HEK293T (cell line): Measurements from ENCODE around the gene UBR1.
"Not testable (repeated sequence)": the region's sequence is repeated elsewhere in the genome, so short reads cannot be mapped to it uniquely, and the experiment has no call there.

Experiments
- CTCF ChIA-PET: fragments of 350-600 bp; formaldehyde crosslinking; extraction: SDS; loops from one replicate; lab custom pipeline; 2021; ENCODE audit warnings: antibody characterized with exemption, inconsistent platforms; lab: Yijun Ruan, JAX
- POLR2A ChIA-PET: fragments of 350-600 bp; formaldehyde crosslinking; extraction: SDS; loops from one replicate; lab custom pipeline; 2020; ENCODE audit warnings: antibody characterized with exemption, inconsistent platforms; lab: Yijun Ruan, JAX
- DNase-seq: peaks from one replicate; pipeline ENCODE4 v3.0.0; 2012; ENCODE audit warnings: mixed read lengths; ENCODE audit errors: extremely low spot score
- ARNT ChIP-seq: fragments of 450-650 bp; IDR thresholded peaks from 2 replicates; pipeline ENCODE4 v1.6.1; 2017; ENCODE audit warnings: mild to moderate bottlenecking
- BHLHE40 ChIP-seq: fragments of 450-650 bp; IDR thresholded peaks from 2 replicates; pipeline ENCODE4 v1.6.1; 2016; ENCODE audit warnings: mild to moderate bottlenecking, moderate library complexity, borderline replicate concordance
- CTBP1 ChIP-seq: fragments of 450-650 bp; IDR thresholded peaks from 2 replicates; pipeline ENCODE4 v1.6.1; 2016; ENCODE audit warnings: borderline replicate concordance
- ELF4 ChIP-seq: fragments of 450-650 bp; IDR thresholded peaks from 2 replicates; pipeline ENCODE4 v1.6.1; 2017; ENCODE audit warnings: antibody characterized with exemption
- FOXA1 ChIP-seq: fragments of 450-650 bp; IDR thresholded peaks from 2 replicates; pipeline ENCODE4 v1.6.1; 2016; ENCODE audit warnings: mild to moderate bottlenecking
- FOXK2 ChIP-seq: fragments of 450-650 bp; IDR thresholded peaks from 2 replicates; pipeline ENCODE4 v1.6.1; 2016; ENCODE audit warnings: mild to moderate bottlenecking
- FOXM1 ChIP-seq: fragments of 450-650 bp; IDR thresholded peaks from 2 replicates; pipeline ENCODE4 v1.6.1; 2017; ENCODE audit warnings: mild to moderate bottlenecking, borderline replicate concordance
- HDGF ChIP-seq: fragments of 450-650 bp; IDR thresholded peaks from 2 replicates; pipeline ENCODE4 v1.6.1; 2017; ENCODE audit warnings: antibody characterized with exemption, borderline replicate concordance
- L3MBTL2 ChIP-seq: fragments of 450-650 bp; conservative IDR thresholded peaks from 2 replicates; pipeline ENCODE4 v1.6.1; 2016; ENCODE audit warnings: mild to moderate bottlenecking
- LEF1 ChIP-seq: fragments of 450-650 bp; IDR thresholded peaks from 2 replicates; pipeline ENCODE4 v1.6.1; 2017; ENCODE audit warnings: mild to moderate bottlenecking, borderline replicate concordance
- NFRKB ChIP-seq: fragments of 450-650 bp; IDR thresholded peaks from 2 replicates; pipeline ENCODE4 v1.6.1; 2016; ENCODE audit warnings: mild to moderate bottlenecking, moderate library complexity
- SP1 ChIP-seq: fragments of 450-650 bp; IDR thresholded peaks from 2 replicates; pipeline ENCODE4 v1.6.1; 2017
- SUZ12 ChIP-seq: fragments of 450-650 bp; IDR thresholded peaks from 2 replicates; pipeline ENCODE4 v1.6.1; 2016; ENCODE audit warnings: mild to moderate bottlenecking
- TARDBP ChIP-seq: fragments of 450-650 bp; IDR thresholded peaks from 2 replicates; pipeline ENCODE4 v1.6.1; 2016
- ZNF384 ChIP-seq: fragments of 450-650 bp; IDR thresholded peaks from 2 replicates; pipeline ENCODE4 v1.6.1; 2016
- TF ChIP-seq, protein P1 (sequence below): fragments of 450-650 bp; IDR thresholded peaks from 2 replicates; pipeline ENCODE4 v1.6.1; 2016

UBR1 gene

GRCh38 chr15:43052860-43053259 lies 53.0 kb downstream of the UBR1 start:
- no peak for DNase-seq
- POLR2A ChIA-PET: no interaction called here
- TF ChIP-seq HDGF (no peak), BHLHE40 (no peak), CTBP1 (no peak), ZNF384 (no peak), FOXM1 (no peak), L3MBTL2 (no peak), ELF4 (no peak), TARDBP (no peak), SUZ12 (no peak), NFRKB (no peak), SP1 (no peak), FOXA1 (no peak)
- TF ChIP-seq, protein P1, sequence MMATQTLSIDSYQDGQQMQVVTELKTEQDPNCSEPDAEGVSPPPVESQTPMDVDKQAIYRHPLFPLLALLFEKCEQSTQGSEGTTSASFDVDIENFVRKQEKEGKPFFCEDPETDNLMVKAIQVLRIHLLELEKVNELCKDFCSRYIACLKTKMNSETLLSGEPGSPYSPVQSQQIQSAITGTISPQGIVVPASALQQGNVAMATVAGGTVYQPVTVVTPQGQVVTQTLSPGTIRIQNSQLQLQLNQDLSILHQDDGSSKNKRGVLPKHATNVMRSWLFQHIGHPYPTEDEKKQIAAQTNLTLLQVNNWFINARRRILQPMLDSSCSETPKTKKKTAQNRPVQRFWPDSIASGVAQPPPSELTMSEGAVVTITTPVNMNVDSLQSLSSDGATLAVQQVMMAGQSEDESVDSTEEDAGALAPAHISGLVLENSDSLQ: no peak
- CTCF ChIA-PET: interaction anchor here (0.5 kb wide), 1 partner anchor 71 kb away, joined by 3 read pairs; no protein-coding TSS in a partner anchor

GRCh38 chr15:43048935-43049334 lies 56.9 kb downstream of the UBR1 start:
- no peak for DNase-seq
- ChIA-PET POLR2A (no interaction called here), CTCF (no interaction called here)
- TF ChIP-seq FOXA1 (no peak), CTBP1 (no peak), ARNT (no peak), FOXK2 (no peak), L3MBTL2 (no peak), HDGF (no peak), ZNF384 (no peak), NFRKB (no peak), BHLHE40 (no peak), FOXM1 (no peak), TARDBP (no peak)
- TF ChIP-seq, protein P1: no peak

DNA sequence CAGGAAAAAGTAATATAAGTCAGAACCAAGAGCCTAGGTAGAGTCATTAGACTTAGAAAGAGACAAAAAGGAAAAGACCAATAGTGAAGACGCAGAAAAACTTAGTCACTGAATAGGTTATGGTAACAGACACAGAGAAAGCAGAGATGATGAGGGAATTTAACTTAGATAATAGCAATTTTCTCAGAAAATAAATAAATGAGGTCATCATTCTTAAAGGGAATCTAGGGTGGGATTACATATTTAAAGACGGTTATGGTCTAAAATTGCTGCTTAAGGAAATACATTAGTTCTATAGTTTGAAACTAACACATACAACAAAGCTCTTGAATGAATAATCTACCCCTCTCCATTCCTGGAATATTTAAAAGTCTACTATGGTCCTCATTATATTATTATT lies 59.4 kb downstream of the UBR1 start:
- POLR2A ChIA-PET: no interaction called here
- DNase-seq: no peak
- TF ChIP-seq ELF4 (no peak), NFRKB (no peak), ARNT (no peak), HDGF (no peak), TARDBP (no peak), FOXM1 (no peak), BHLHE40 (no peak), L3MBTL2 (no peak), ZNF384 (no peak), SP1 (no peak), LEF1 (no peak), FOXK2 (no peak), SUZ12 (no peak), FOXA1 (no peak), CTBP1 (no peak)
- TF ChIP-seq, protein P1: no peak
- CTCF ChIA-PET: no interaction called here

DNA sequence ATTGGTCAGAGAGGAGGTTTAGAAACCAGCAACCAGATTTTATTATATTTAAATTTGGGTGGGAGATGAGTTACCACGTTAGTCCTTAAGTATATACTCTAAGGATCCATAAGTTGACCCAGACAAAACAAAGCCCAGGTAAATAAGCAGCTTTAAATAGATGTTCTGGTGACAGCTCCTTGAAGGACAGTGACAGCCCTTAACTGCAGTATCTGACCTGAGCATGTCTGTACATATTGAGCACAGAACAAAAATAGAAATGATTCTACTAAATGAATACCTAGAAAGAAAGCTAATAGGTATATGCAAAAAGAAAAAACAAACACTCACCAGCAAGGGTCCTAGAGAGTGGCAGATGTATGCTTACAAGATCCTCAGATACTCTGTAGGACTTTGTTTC lies 63.0 kb downstream of the UBR1 start:
- ChIA-PET POLR2A (no interaction called here), CTCF (no interaction called here)
- no peak for DNase-seq
- TF ChIP-seq FOXK2 (no peak), SUZ12 (no peak), ELF4 (no peak), NFRKB (no peak), SP1 (no peak), BHLHE40 (no peak), HDGF (no peak), ARNT (no peak), TARDBP (no peak), CTBP1 (no peak), FOXM1 (no peak)

DNA sequence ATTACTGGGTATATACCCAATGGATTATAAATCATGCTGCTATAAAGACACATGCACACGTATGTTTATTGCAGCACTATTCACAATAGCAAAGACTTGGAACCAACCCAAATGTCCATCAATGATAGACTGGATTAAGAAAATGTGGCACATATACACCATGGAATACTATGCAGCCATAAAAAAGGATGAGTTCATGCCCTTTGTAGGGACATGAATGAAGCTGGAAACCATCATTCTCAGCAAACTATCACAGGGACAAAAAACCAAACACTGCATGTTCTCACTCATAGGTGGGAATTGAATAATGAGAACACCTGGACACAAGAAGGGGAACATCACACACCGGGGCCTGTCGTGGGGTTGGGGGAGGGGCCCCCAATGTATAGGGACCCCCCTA lies 64.8 kb downstream of the UBR1 start:
- POLR2A ChIA-PET, DNase-seq, CTCF ChIA-PET: not testable (repeated sequence)

DNA sequence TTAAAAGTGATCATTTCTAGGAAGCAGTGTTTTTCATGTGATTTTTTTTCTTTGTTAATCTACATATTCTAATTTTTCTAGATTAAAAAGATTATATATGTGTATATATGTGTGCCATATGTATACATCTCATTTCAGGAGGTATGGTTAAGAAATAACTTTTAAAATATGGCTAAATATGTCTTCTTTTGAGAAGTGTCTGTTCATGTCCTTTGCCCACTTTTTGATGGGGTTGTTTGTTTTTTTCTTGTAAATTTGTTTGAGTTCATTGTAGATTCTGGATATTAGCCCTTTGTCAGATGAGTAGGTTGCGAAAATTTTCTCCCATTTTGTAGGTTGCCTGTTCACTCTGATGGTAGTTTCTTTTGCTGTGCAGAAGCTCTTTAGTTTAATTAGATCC lies 70.6 kb downstream of the UBR1 start:
- POLR2A ChIA-PET, CTCF ChIA-PET, DNase-seq: not testable (repeated sequence)

GRCh38 chr15:43029476-43029875 lies 76.4 kb downstream of the UBR1 start:
- no peak for DNase-seq
- ChIA-PET CTCF (no interaction called here), POLR2A (no interaction called here)
- TF ChIP-seq L3MBTL2: no peak
- TF ChIP-seq ARNT: no peak
- TF ChIP-seq SUZ12: no peak
- TF ChIP-seq CTBP1: no peak
- TF ChIP-seq FOXM1: no peak
